GM18870 (cell line): ENCODE data around the gene SLC9C2.
"Not testable (repeated sequence)": the region's sequence is repeated elsewhere in the genome, so short reads cannot be mapped to it uniquely, and the experiment has no call there.

ENCODE experiments used
- ATAC-seq: cut with Tn5 transposase; IDR thresholded peaks from one replicate; pipeline ENCODE4 v1.9.1; 2021; ENCODE audit warnings: moderate library complexity; ENCODE audit not compliant: unreplicated experiment

SLC9C2 gene

GRCh38 chr1:173530795-173531693 lies 71.8 kb downstream of the SLC9C2 start:
- no peak for ATAC-seq

GRCh38 chr1:173529106-173529505 lies 73.8 kb downstream of the SLC9C2 start:
- ATAC-seq, result no peak

- no peak for ATAC-seq
These were observed 75.6 kb downstream of the SLC9C2 start for GRCh38 chr1:173527151-173527826.

- no peak for ATAC-seq
These were observed 76.9 kb downstream of the SLC9C2 start for GRCh38 chr1:173525926-173526325.

GRCh38 chr1:173523329-173523728 lies 79.5 kb downstream of the SLC9C2 start:
- no peak for ATAC-seq

GRCh38 chr1:173520799-173521198 lies 82.1 kb downstream of the SLC9C2 start:
- ATAC-seq, result no peak

- ATAC-seq, result not testable (repeated sequence)
These were observed 88.4 kb downstream of the SLC9C2 start for GRCh38 chr1:173514503-173514902.

GRCh38 chr1:173509797-173510196 lies 93.1 kb downstream of the SLC9C2 start:
- ATAC-seq, result no peak

GRCh38 chr1:173508541-173508940 lies 94.3 kb downstream of the SLC9C2 start:
- no peak for ATAC-seq

- no peak for ATAC-seq
These were observed 95.0 kb downstream of the SLC9C2 start for GRCh38 chr1:173507847-173508209.

- no peak for ATAC-seq
These were observed 95.5 kb downstream of the SLC9C2 start for GRCh38 chr1:173507205-173507846.

GRCh38 chr1:173506437-173506836 lies 96.4 kb downstream of the SLC9C2 start:
- ATAC-seq, result no peak

- ATAC-seq, result no peak
These were observed 97.5 kb downstream of the SLC9C2 start for GRCh38 chr1:173505391-173505790.

- ATAC-seq, result no peak
These were observed 98.6 kb downstream of the SLC9C2 start for GRCh38 chr1:173504268-173504667.

GRCh38 chr1:173503391-173503790 lies 99.5 kb downstream of the SLC9C2 start:
- ATAC-seq, result no peak

GRCh38 chr1:173502104-173502503 lies 100.8 kb downstream of the SLC9C2 start:
- ATAC-seq, result no peak

GRCh38 chr1:173499729-173500128 lies 103.1 kb downstream of the SLC9C2 start:
- no peak for ATAC-seq

GRCh38 chr1:173496757-173497320 lies 106.0 kb downstream of the SLC9C2 start:
- ATAC-seq, result no peak

GRCh38 chr1:173495609-173496267 lies 107.1 kb downstream of the SLC9C2 start:
- no peak for ATAC-seq

GRCh38 chr1:173493125-173493524 lies 109.7 kb downstream of the SLC9C2 start:
- not testable (repeated sequence) for ATAC-seq

- no peak for ATAC-seq
These were observed 111.4 kb downstream of the SLC9C2 start for GRCh38 chr1:173491508-173491907.
